Neural cell (in vitro differentiated cells): ENCODE data around the gene PDE4D.

Experiments used
- EP300 ChIP-seq: fragments of 450-650 bp; conservative IDR thresholded peaks from 2 replicates; pipeline ENCODE4 v1.6.1; 2014; ENCODE audit warnings: antibody characterized with exemption, mild to moderate bottlenecking, moderate library complexity; ENCODE audit not compliant: poor library complexity, severe bottlenecking
- EZH2 ChIP-seq: fragments of 200-600, 300-800 bp; shearing (Covaris generic), sonication (generic); IDR thresholded peaks from 2 replicates; pipeline ENCODE4 v1.6.1; 2014; ENCODE audit warnings: antibody characterized with exemption, low read length, borderline replicate concordance, mild to moderate bottlenecking; ENCODE audit not compliant: insufficient read depth, poor library complexity, severe bottlenecking
- MXI1 ChIP-seq: fragments of 450-650 bp; conservative IDR thresholded peaks from 2 replicates; pipeline ENCODE4 v1.6.1; 2014; ENCODE audit warnings: antibody characterized with exemption, mild to moderate bottlenecking; ENCODE audit not compliant: poor library complexity, severe bottlenecking
- REST ChIP-seq: IDR thresholded peaks from 2 replicates; pipeline ENCODE4 v1.6.1; 2012; ENCODE audit warnings: borderline replicate concordance
- TF ChIP-seq, protein P1 (sequence below): fragments of 450-650 bp; IDR thresholded peaks from 2 replicates; pipeline ENCODE4 v1.5.1; 2014; ENCODE audit warnings: antibody characterized with exemption, mild to moderate bottlenecking, moderate library complexity; ENCODE audit not compliant: poor library complexity, severe bottlenecking

DNA sequence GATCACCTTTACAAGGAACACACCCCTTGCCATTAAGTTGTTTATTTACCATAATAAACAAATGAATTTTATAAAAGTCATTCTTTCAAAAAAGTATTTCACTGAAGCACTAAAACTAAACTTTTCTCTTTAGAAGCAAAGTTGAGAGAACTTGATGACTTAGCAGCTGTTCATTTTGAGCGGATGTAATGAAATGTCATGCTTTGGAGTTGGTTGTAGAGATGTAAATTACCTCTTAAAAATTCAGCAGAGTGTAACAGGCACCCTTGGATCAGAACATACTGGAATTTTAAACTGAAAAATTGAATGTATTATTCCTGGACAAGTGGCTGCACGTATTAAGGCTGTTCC, 617.2 kb downstream of the PDE4D start:
- TF ChIP-seq, protein P1, sequence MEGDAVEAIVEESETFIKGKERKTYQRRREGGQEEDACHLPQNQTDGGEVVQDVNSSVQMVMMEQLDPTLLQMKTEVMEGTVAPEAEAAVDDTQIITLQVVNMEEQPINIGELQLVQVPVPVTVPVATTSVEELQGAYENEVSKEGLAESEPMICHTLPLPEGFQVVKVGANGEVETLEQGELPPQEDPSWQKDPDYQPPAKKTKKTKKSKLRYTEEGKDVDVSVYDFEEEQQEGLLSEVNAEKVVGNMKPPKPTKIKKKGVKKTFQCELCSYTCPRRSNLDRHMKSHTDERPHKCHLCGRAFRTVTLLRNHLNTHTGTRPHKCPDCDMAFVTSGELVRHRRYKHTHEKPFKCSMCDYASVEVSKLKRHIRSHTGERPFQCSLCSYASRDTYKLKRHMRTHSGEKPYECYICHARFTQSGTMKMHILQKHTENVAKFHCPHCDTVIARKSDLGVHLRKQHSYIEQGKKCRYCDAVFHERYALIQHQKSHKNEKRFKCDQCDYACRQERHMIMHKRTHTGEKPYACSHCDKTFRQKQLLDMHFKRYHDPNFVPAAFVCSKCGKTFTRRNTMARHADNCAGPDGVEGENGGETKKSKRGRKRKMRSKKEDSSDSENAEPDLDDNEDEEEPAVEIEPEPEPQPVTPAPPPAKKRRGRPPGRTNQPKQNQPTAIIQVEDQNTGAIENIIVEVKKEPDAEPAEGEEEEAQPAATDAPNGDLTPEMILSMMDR = no peak
- no peak for TF ChIP-seq MXI1
- no peak for TF ChIP-seq EP300
- TF ChIP-seq EZH2 = no peak
- no peak for TF ChIP-seq REST
